LNCaP clone FGC (cell line): ENCODE data around the gene CLPTM1L.
"Not testable (repeated sequence)": the region's sequence is repeated elsewhere in the genome, so short reads cannot be mapped to it uniquely, and the experiment has no call there.

ENCODE experiments used
- DNase-seq: peaks from one replicate; pipeline ENCODE4 v3.0.0-alpha.2; 2011; ENCODE audit warnings: low read depth
- H3K4me3 ChIP-seq: 2 replicates; pipeline ENCODE4 v1.5.1; 2011; ENCODE audit warnings: mild to moderate bottlenecking, low read depth, low read length, control low read depth
- TF ChIP-seq, protein P1 (sequence below): IDR thresholded peaks from 2 replicates; pipeline ENCODE4 v1.5.1; 2012; ENCODE audit warnings: mild to moderate bottlenecking; ENCODE audit not compliant: control insufficient read depth, insufficient read depth; ENCODE audit errors: extremely low read depth

Gene CLPTM1L

DNA sequence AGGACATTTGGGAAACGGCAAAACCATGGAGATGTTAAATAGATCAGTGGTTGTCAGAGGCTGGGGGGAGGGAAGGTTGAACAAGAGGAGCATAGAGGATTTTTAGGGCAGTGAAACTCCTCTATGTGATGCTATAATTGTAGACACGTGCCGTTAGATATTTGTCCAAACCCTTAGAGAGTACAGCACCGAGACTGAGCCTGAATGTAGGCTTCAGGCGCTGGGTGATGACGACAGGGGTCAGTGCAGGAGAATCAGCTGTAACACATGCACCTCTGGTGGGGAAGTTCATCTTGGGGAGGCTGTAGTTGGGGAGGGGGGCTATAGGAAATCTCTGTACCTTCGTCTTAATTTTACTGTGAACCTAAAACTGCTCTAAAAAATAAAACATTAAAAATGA lies 22.2 kb upstream of the CLPTM1L start:
- TF ChIP-seq, protein P1, sequence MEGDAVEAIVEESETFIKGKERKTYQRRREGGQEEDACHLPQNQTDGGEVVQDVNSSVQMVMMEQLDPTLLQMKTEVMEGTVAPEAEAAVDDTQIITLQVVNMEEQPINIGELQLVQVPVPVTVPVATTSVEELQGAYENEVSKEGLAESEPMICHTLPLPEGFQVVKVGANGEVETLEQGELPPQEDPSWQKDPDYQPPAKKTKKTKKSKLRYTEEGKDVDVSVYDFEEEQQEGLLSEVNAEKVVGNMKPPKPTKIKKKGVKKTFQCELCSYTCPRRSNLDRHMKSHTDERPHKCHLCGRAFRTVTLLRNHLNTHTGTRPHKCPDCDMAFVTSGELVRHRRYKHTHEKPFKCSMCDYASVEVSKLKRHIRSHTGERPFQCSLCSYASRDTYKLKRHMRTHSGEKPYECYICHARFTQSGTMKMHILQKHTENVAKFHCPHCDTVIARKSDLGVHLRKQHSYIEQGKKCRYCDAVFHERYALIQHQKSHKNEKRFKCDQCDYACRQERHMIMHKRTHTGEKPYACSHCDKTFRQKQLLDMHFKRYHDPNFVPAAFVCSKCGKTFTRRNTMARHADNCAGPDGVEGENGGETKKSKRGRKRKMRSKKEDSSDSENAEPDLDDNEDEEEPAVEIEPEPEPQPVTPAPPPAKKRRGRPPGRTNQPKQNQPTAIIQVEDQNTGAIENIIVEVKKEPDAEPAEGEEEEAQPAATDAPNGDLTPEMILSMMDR, result no peak
- no peak for DNase-seq

DNA sequence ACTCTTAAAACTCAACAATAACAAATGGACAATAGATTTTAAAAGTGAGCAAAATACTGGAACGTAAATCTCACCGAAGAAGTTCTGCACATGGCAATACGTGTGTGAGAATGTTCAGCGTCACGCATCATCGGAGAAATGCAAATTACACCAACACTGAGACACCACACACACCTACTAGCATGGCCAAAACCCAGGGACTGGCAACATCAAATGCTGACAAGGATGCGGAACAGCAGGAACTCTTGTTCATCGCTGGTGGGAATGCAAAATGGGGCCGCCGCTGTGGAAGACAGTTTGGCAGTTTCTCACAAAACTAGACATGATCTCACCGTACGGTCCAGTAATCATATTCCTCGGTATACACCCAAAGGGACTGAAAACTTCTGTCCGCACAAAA lies 21.6 kb upstream of the CLPTM1L start:
- TF ChIP-seq, protein P1, result no peak
- no peak overlapping the region for H3K4me3 ChIP-seq
- no peak for DNase-seq

More for the DNA sequence above, 22.2 kb upstream of the CLPTM1L start:
- no peak overlapping the region for H3K4me3 ChIP-seq

DNA sequence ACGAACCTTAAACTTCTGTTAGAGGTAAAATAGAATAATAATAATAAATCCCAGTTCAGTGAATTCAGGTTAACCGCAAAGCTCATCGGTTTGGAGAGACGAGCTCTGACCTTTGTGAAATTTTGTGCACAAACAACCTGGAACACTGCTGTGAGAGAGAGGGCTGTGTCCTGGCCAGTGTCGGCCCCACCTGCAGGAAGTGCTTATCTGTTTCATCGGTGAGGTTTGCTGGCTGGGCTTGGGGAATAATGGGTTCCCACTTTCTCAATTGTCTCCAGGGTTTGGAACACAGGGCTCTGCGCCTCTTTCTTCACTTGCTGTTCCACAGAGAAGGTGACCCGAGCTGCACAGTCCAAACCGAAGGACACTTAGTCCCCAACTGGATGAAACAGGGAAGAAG lies 19.3 kb upstream of the CLPTM1L start:
- TF ChIP-seq, protein P1, result no peak
- H3K4me3 ChIP-seq, result no peak overlapping the region
- DNase-seq, result peak; percentile 58

DNA sequence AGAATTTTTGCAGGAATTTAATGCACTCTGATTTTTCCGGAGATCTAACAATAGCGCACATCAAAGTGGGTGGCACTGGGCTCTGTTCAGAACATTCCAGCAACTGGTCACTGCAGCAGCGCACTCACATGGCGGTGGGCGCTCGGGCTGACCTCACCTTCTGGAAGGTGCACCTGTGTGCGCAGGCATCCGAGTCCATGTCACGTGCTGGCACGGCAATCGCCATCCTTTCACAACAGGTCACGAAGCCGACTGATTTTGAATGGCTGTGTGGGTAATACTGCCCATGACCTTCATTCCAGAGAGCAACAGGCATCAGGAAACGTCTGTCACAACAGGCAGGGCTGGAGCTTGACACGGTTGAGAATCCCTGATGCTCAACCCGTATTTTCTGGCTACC lies 18.7 kb upstream of the CLPTM1L start:
- TF ChIP-seq, protein P1, result no peak
- no peak for DNase-seq
- no peak overlapping the region for H3K4me3 ChIP-seq

DNA sequence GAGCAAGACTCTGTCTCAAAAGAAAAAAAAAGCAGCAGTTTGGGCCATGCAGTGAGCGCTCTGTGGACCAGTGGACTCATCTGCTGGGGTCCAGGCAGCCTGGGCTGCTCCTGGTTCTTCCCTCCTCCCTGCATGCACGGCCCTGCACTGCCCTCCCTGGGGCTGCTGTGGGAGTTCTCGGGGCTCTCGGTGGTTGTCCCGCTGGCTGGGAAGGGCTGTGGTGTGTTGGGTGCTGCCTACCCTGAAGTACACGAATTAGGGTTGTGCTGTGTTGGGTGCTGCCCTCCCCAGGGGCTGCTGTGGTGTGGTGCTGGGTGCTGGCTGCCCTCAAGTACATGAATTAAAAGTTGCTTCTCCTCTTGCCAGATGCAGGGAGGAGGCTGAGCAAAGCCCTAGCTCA lies 18.3 kb upstream of the CLPTM1L start:
- TF ChIP-seq, protein P1, result no peak
- DNase-seq, result no peak
- H3K4me3 ChIP-seq, result no peak overlapping the region

DNA sequence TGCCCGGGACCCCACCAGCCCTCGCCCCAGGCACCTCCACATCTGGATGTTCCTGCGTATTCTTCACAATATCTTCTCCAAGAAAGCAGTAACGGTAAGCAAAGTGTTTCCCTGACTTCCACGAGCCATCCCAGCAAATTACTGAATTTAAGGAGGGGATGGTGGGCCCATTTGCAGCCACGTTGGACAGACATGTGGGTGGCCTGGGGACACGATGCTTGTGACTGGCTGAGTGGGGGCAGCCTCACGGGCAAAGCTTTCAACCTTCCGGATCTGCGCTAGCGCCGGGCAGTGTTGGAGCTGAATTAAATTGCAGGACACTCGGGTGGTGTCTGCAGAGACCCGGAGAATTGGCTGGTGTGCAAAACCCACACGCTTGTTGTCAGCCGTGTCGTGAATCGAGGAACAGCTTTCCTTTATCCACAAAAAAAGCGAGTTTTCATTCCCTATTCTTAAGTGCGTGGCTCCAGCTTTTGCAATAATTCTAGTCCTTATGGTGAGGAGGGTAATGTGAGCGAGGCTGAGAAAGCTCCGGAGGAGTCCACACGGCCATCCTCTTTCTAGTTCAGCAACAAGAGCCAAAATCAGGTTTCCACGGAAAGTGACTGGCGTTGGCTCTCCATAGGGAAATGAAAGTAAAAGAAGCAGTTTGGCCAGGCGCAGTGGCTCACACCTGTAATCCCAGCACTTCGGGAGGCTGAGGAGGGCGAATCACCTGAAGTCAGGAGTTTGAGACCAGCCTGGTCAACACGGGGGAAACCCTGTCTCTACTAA lies 17.5 kb upstream of the CLPTM1L start:
- no peak overlapping the region for H3K4me3 ChIP-seq
- DNase-seq, result no peak
- TF ChIP-seq, protein P1, result no peak

DNA sequence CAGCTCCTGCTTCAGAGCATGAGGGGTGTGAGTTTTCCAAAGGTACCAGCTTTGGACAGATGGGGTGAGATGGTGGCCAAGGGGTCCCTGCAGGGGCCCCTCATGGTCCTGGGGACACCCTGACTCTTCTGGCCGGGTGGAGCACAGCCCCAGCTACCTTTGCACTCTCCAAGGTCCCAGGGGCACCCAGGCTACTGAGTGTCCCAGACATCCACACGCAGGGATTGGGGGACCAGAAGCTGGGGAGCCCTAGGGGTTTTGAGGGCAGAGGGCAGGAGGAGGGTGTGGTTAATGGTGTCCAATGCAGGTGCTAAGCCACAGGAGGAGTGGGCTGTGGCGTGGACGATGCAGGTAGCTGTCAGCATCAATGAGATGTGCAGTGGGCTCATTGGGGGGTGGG lies 16.0 kb upstream of the CLPTM1L start:
- no peak overlapping the region for H3K4me3 ChIP-seq
- DNase-seq, result no peak
- TF ChIP-seq, protein P1, result no peak

DNA sequence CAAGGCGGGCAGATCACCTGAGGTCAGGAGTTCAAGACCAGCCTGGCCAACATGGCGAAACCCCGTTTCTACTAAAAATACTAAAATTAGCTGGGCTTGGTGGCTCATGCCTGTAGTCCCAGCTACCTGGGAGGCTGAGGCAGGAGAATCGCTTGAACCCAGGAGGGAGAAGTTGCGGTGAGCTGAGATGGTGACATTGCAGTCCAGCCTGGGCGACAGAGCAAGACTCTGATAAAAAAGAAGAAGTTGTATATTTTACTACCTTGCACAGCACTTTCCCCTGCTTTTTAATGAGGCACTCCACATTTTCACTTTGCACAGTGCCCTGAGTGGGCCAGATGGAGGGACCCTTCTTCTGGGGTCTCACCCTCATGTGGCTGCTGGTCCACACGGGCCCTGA lies 15.5 kb upstream of the CLPTM1L start:
- not testable (repeated sequence) for DNase-seq

More for the DNA sequence above, 15.5 kb upstream of the CLPTM1L start:
- H3K4me3 ChIP-seq, result not testable (repeated sequence)
